Esophagus squamous epithelium (tissue), 4 donors: Measurements from ENCODE around the gene CHCHD1.

Experiments
- CTCF ChIP-seq, 6 experiments: fragments of 450-650 bp in 4 of 6; fragments of 200-600 bp in 2 of 6; sonication (generic) in 2 of 6; IDR thresholded peaks; one replicate each; pipeline ENCODE4 v1.5.1; 2016 to 2019; ENCODE audit warnings: antibody characterized with exemption in 6 of 6, mild to moderate bottlenecking in 4 of 6, moderate library complexity in 4 of 6
- POLR2A ChIP-seq, 4 donors: fragments of 450-650 bp; IDR thresholded peaks; one replicate each; pipeline ENCODE4 v1.6.1; 2017; ENCODE audit warnings: antibody characterized with exemption in 4 of 4, mild to moderate bottlenecking in 4 of 4, moderate library complexity in 3 of 4

DNA sequence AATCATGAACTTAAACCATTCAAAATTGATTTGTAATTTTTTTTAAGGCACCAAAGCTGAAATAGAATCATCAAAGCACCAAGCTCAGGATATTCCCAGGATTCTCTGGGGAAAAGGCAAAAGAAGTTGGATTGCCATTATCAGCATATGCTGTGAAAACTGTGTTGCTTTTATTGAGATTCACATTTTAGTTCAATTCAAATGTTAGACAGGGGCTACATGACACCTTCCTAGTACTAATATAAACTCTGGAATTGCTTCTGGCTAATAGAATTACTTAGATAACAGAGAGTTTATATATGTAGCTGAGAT is 33.8 kb downstream of the CHCHD1 start:
- no peak for TF ChIP-seq CTCF (IDR thresholded peaks at IDR 0.05)
- no peak for TF ChIP-seq POLR2A (IDR thresholded peaks at IDR 0.05)
